GM18498 (cell line): ENCODE data around the gene IPO11.

Source experiments
- ATAC-seq: cut with Tn5 transposase; IDR thresholded peaks from one replicate; pipeline ENCODE4 v1.9.1; 2021; ENCODE audit warnings: mild to moderate bottlenecking, moderate library complexity; ENCODE audit not compliant: unreplicated experiment

The IPO11 gene

GRCh38 chr5:62432621-62433064 is 20.1 kb downstream of the IPO11 start:
- ATAC-seq = no peak

DNA sequence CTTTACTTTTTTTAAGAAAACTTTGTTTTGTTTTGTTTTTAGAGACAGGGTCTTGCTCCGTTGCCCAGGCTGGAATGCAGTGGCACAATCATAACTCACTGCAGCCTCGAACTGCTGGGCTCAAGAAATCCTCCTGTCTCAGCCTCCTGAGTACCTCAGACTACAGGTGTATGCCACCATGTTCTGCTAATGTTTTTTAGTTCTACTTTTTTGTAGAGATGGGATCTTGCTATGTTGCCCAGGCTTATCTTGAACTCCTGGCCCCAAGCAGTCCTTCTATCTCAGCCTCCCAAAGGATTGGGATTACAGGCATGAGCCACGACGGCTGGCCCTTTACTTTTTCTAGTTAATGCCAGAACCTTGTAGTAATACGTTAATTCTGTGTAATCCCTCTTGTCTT is 36.0 kb downstream of the IPO11 start:
- no peak for ATAC-seq

- no peak for ATAC-seq
Measured at GRCh38 chr5:62450259-62450658, 37.7 kb downstream of the IPO11 start.

DNA sequence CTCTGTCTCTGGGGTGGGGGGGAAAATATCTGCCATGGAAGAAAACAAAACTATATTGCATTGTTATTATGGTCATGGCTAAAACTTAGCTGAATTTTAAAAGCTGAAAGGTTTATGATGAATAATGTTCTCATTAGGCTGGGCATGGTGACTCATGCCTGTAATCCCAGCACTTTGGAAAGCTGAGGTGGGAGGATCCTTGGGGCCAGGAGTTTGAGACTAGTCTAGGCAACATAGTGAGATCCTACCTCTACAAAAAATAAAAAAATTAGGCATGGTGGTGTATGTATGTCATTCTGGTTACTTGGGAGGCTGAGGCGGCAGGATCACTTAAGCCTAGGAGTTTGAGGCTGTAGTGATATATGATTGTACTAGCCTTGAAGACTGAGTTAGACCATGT is 44.5 kb downstream of the IPO11 start:
- no peak for ATAC-seq

- peak; percentile 81 for ATAC-seq
Measured at GRCh38 chr5:62460578-62460983, 48.0 kb downstream of the IPO11 start.

GRCh38 chr5:62461561-62461960 is 49.0 kb downstream of the IPO11 start:
- ATAC-seq = no peak

DNA sequence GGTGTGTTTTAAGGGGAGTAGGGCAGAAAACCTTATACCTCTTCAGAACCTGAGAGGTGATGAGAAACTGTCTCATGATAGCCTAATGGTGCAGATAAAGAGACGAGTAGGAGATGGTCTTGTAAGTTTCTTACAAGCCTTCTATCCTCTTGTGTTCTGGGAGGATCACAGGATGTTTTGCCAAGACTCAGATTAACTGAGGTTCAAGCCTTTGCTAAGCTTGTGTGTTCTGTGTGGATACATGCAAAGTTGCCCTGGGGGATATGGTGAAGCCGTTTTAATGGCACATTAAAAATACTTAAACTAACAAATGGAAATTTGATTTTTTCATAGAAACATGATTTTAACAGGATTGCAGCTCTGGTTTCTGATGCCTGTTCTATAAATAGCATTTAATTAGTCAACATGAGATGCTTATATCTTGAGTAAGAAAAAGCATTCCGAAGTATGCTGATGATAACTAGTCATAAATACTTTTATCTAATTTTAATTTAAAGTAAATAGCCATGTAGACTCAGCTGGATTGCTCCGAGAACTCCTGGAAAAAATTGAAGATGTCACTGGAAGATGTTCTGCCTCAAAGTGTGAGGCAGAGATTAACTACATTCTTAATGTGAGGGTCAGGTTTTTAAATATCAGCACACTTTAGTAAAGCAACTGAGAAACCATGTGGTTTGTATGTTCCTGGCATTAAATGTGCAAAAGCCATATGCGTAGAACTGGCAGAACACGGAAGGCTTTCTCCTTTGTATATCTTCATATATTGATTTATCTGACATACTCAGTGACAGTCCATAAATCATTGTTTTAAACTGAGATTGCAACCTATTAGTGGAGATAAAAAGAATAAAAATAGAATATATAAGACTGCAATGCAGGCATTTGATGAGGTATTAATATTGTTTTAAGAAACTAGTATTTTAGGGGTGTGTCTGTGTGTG is 53.7 kb downstream of the IPO11 start:
- no peak for ATAC-seq

DNA sequence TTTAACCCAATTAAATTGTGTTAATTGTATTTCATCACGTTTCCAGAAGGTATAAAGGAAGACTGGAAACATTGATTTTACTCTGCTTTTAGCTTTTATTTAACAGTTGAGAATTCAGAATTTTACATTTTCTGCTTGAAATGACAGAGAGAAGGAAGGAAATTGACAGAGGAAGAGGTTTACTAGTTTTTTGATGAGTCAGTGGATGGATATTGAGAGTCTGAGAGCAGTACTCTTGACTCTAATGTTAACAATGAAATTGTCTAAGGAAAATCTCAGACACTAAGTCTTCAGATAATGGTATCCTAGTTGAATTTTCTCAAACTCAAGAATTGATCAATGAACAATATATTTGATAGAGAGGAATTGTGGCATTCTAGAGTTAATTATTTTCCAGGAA is 60.6 kb downstream of the IPO11 start:
- ATAC-seq = no peak

DNA sequence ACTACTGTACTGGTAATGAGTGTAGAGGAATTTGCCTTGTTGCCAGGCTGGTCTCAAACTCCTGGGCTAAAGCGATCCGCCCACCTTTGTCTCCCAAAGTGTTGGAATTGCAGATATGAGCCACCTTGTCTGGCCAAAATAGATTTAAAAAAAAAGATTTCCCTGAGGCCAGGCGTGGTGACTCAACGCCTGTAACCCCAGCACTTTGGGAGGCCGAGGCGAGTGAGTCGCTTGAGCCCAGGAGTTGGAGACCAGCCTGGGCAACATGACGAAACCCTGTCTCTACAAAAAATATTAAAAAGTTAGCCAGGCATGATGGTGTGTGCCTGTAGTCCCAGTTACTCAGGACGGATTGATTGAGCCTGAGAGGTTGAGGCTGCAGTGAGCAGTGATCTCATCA is 62.5 kb downstream of the IPO11 start:
- no peak for ATAC-seq

GRCh38 chr5:62477801-62478200 is 65.2 kb downstream of the IPO11 start:
- ATAC-seq = no peak

GRCh38 chr5:62483556-62483955 is 71.0 kb downstream of the IPO11 start:
- no peak for ATAC-seq

- no peak for ATAC-seq
Measured at GRCh38 chr5:62486672-62487071, 74.1 kb downstream of the IPO11 start.

GRCh38 chr5:62488531-62488930 is 76.0 kb downstream of the IPO11 start:
- no peak for ATAC-seq

DNA sequence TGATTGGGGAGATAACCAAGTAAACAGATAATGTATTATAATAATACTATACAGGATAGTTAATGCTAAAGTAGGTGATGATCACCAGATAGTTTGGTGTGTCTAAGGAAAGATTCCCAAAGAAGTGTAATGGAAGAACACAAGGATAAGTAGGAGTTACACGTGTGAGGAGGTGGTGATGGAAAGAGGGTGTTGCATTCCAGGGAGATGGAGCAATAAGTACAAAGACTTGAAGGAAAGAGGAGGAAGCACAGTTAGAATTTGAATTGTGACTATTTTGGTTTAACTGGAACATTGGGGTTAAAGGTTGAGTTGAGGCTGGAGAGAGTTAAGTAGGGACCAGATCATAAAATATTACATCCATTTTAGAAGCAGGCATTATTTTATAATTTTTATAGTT is 76.9 kb downstream of the IPO11 start:
- no peak for ATAC-seq

GRCh38 chr5:62494772-62495171 is 82.2 kb downstream of the IPO11 start:
- ATAC-seq = no peak

GRCh38 chr5:62496876-62497275 is 84.3 kb downstream of the IPO11 start:
- ATAC-seq = no peak

- no peak for ATAC-seq
Measured at GRCh38 chr5:62498961-62499360, 86.4 kb downstream of the IPO11 start.

DNA sequence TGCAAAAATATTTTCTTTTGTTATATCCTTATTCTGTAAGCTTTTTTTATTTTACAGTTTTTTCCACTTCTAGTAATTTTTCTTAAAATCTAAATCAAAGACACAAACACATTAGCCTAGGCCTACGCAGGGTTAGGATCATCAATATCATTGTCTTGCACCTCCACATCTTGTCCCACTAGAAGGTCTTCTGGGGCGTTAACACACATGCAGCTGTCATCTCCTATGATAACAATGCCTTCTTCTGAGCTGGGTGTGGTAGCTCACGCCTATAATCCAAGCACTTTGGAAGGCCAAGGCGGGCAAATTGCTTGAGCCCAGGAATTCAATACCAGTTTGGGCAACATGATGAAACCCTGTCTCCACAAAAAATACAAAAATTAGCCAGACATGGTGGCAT is 87.2 kb downstream of the IPO11 start:
- ATAC-seq = no peak

DNA sequence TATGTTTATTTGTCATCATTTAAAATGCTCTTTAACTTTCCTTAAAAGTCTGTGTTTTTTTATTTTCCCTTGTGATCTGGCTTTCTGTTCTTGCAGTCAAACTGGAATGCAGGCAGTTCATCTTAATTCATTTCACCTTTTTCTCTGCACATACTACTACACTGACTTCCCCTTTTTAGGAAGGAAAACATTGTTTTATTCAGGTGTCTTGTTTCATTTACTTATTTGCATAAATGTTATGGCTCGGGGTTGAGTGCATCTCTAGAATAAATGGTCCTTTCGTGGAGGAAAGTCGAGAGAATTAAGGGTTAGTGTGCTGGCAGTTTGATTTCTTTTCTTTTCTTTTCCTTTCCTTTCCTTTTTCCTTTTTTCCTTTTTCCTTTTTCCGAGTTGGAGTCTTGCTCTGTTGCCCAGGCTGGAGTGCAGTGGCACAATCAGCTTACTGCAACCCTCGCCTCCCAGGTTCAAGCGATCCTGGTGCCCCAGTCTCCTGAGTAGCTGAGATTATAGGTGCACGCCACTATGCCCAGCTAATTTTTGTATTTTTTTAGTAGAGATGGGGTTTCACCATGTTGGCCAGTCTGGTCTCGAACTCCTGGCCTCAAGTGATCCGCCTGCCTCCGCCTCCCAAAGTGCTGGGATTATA is 90.0 kb downstream of the IPO11 start:
- ATAC-seq = no peak

GRCh38 chr5:62504129-62504528 is 91.6 kb downstream of the IPO11 start:
- no peak for ATAC-seq

DNA sequence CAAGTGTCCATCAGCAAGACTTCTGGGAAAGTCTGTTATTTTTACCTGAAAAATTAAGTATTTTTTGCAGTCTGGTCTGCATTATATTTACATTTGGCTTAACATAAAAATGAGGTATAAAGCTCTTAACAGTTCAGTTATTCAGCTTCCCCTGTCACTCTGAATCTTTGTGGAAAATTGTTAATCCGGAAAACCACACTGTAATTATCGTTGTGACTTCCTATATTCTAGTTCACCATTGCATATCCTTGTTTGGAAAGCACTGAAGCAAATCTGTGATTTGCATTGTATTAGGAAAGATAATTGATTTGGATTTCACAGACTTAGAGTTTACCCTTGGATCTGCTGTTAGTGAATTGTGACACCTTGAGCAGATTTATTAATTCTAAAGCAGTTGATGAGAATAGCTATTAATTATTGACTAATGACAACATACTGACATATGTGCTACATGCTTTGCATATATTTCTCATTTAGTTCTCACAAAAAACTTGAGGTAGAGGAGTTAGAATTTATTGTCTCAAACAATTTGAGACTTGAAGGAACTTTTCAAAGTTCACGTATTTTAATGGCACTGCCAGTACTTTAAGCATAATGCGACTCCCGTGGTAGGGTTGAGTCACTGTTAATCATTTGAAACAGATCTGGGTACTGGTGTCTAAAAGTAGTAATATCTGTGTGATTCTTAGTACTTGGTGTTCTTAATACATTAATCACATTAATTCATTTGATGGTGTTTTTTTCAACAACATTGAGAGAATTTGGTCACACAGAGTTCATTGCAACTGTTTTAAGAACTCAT is 94.3 kb downstream of the IPO11 start:
- no peak for ATAC-seq
